Chondrocyte (in vitro differentiated cells): Measurements from ENCODE around the gene RPH3AL. TPM values are rescaled to one million over a fixed set of nuclear protein-coding genes. Genes with fewer than 3 reads are reported as not detected.
"Not testable (repeated sequence)": the region's sequence is repeated elsewhere in the genome, so short reads cannot be mapped to it uniquely, and the experiment has no call there.

Source experiments
- DNase-seq: peaks from one replicate; pipeline ENCODE4 v3.0.0; 2021; ENCODE audit warnings: mixed read lengths, low spot score
- H3K27ac Mint-ChIP-seq: one replicate; pipeline ENCODE4 v1.8.0; 2021; ENCODE audit warnings: mild to moderate bottlenecking, moderate library complexity, mixed read lengths; ENCODE audit not compliant: unreplicated experiment
- H3K27me3 Mint-ChIP-seq: 2 replicates; pipeline ENCODE4 v1.8.0; 2021; ENCODE audit warnings: low read depth, mixed read lengths
- H3K36me3 Mint-ChIP-seq: 2 replicates; pipeline ENCODE4 v1.8.0; 2021; ENCODE audit warnings: low read depth, mixed read lengths
- H3K4me1 Mint-ChIP-seq: 2 replicates; pipeline ENCODE4 v1.8.0; 2021; ENCODE audit warnings: low read depth, mild to moderate bottlenecking, mixed read lengths
- H3K4me3 Mint-ChIP-seq: one replicate; pipeline ENCODE4 v1.8.0; 2021; ENCODE audit warnings: mild to moderate bottlenecking, moderate library complexity, mixed read lengths; ENCODE audit not compliant: unreplicated experiment
- H3K9me3 Mint-ChIP-seq: 2 replicates; pipeline ENCODE4 v1.8.0; 2021; ENCODE audit warnings: low read depth, mixed read lengths
- CTCF ChIP-seq: fragments of 200-600 bp; sonication (generic); IDR thresholded peaks from 2 replicates; pipeline ENCODE4 v1.5.0; 2021; ENCODE audit warnings: antibody characterized with exemption, mild to moderate bottlenecking, moderate library complexity
- total RNA-seq: library from RNA; stranded (reverse); gene quantifications from 3 replicates; pipeline ENCODE4 v1.2.1, GENCODE V29; 2021

The RPH3AL gene
- total RNA-seq, 1 donor from 2014 or later = 4.1 TPM

GRCh38 chr17:199806-200545 is 152.6 kb downstream of the RPH3AL start:
- no peaks in the 10 kb centered on the region for H3K9me3 Mint-ChIP-seq
- peaks cover 18% of the 10 kb centered on the region for H3K27me3 Mint-ChIP-seq
- TF ChIP-seq CTCF = no peak
- peaks cover 19% of the 10 kb centered on the region for H3K4me1 Mint-ChIP-seq
- no peak overlapping the region for H3K27ac Mint-ChIP-seq
- H3K4me3 Mint-ChIP-seq = no peak overlapping the region
- H3K36me3 Mint-ChIP-seq = no peaks in the 10 kb centered on the region
- DNase-seq = peak; percentile 74

GRCh38 chr17:199191-199604 is 153.4 kb downstream of the RPH3AL start:
- no peak overlapping the region for H3K27ac Mint-ChIP-seq
- H3K36me3 Mint-ChIP-seq = no peaks in the 10 kb centered on the region
- H3K9me3 Mint-ChIP-seq = no peaks in the 10 kb centered on the region
- peaks cover 16% of the 10 kb centered on the region for H3K27me3 Mint-ChIP-seq
- TF ChIP-seq CTCF = no peak
- peaks cover 19% of the 10 kb centered on the region for H3K4me1 Mint-ChIP-seq
- peak; percentile 54 for DNase-seq
- H3K4me3 Mint-ChIP-seq = no peak overlapping the region

- not testable (repeated sequence) for H3K4me3 Mint-ChIP-seq, H3K36me3 Mint-ChIP-seq, H3K9me3 Mint-ChIP-seq, H3K27ac Mint-ChIP-seq, DNase-seq
- peaks cover 16% of the 10 kb centered on the region for H3K27me3 Mint-ChIP-seq
- H3K4me1 Mint-ChIP-seq = peaks cover 19% of the 10 kb centered on the region
These were observed 154.4 kb downstream of the RPH3AL start for GRCh38 chr17:198225-198624.

GRCh38 chr17:197352-197751 is 155.3 kb downstream of the RPH3AL start:
- Mint-ChIP-seq H3K27ac (no peak overlapping the region), H3K4me3 (no peak overlapping the region), H3K27me3 (peaks cover 16% of the 10 kb centered on the region), H3K36me3 (no peaks in the 10 kb centered on the region), H3K9me3 (no peaks in the 10 kb centered on the region), H3K4me1 (peaks cover 19% of the 10 kb centered on the region)
- no peak for TF ChIP-seq CTCF
- peak; percentile 36 for DNase-seq

GRCh38 chr17:194828-195602 is 157.6 kb downstream of the RPH3AL start:
- no peaks in the 10 kb centered on the region for H3K36me3 Mint-ChIP-seq
- DNase-seq = no peak
- H3K27me3 Mint-ChIP-seq = peaks cover 17% of the 10 kb centered on the region
- no peak overlapping the region for H3K4me3 Mint-ChIP-seq
- no peak for TF ChIP-seq CTCF
- H3K4me1 Mint-ChIP-seq = peaks cover 13% of the 10 kb centered on the region
- H3K27ac Mint-ChIP-seq = no peak overlapping the region
- no peaks in the 10 kb centered on the region for H3K9me3 Mint-ChIP-seq
